ENCODE data around the gene ZFHX3. TPM values are rescaled to one million over a fixed set of nuclear protein-coding genes. Genes with fewer than 3 reads are reported as not detected.
A peak's percentile ranks its signal among the peaks of the same experiment; 100 is the strongest.

Gene ZFHX3
- total and polyA plus RNA-seq, 8 donors: 2.5 to 17.6 (median 9.9) TPM

DNA sequence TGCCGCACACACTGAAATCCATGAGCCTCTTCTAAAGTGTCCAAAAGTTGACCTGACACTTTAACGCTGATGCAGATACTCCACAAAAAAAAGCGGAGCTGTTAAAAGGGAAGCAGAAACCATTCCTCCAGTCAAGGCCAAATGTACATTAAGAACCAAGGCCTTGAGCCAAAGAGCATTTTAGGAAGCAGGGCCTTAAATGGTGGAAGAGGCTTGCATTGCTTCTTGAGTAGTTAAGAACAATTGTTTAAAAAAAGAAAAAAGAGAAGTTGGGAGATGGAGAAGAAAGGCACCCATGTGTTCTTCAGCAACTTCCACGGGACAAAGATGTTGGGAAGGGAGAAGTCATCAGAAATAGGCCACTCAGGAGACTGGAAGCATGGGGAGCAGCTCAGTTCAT, 6.3 kb downstream of the ZFHX3 start:
- Histone ChIP-seq H3K4me3 (no peak overlapping the region), H3K27me3 (no peaks in the 10 kb centered on the region), H3K4me1 (peaks cover 7 to 28% (median 22%) of the 10 kb centered on the region in 3 donors), H3K9me3 (no peaks in the 10 kb centered on the region), H3K36me3 (no peaks in the 10 kb centered on the region), H3K27ac (no peak overlapping the region)
- FAIRE-seq: no peak
- intact Hi-C loops (cut with DNase I): loop anchor here in 2 of 3 donors (10.0 kb wide), 2 partner anchors 77 to 207 kb away; no protein-coding TSS in a partner anchor
- no peak for ATAC-seq
- WGBS, 2 donors: 88 to 91% methylated on average over 4 of the region's 4 CpGs
- TF ChIP-seq, protein P1, sequence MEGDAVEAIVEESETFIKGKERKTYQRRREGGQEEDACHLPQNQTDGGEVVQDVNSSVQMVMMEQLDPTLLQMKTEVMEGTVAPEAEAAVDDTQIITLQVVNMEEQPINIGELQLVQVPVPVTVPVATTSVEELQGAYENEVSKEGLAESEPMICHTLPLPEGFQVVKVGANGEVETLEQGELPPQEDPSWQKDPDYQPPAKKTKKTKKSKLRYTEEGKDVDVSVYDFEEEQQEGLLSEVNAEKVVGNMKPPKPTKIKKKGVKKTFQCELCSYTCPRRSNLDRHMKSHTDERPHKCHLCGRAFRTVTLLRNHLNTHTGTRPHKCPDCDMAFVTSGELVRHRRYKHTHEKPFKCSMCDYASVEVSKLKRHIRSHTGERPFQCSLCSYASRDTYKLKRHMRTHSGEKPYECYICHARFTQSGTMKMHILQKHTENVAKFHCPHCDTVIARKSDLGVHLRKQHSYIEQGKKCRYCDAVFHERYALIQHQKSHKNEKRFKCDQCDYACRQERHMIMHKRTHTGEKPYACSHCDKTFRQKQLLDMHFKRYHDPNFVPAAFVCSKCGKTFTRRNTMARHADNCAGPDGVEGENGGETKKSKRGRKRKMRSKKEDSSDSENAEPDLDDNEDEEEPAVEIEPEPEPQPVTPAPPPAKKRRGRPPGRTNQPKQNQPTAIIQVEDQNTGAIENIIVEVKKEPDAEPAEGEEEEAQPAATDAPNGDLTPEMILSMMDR (IDR thresholded peaks at IDR 0.05): no peak
- DNase-seq: no peak

- 90 to 98% methylated on average over 6 of the region's 6 CpGs for WGBS, 2 donors
- FAIRE-seq (no peak), DNase-seq (no peak), ATAC-seq (no peak)
- intact Hi-C loops (cut with DNase I): loop anchor here in 2 of 3 donors (10.0 kb wide), 2 partner anchors 76 to 206 kb away; no protein-coding TSS in a partner anchor
- peaks cover 0 to 22% (median 14%) of the 10 kb centered on the region in 3 donors for H3K4me1 ChIP-seq
- TF ChIP-seq, protein P1 (IDR thresholded peaks at IDR 0.05): no peak
- H3K36me3 ChIP-seq: no peaks in the 10 kb centered on the region
- no peaks in the 10 kb centered on the region for H3K27me3 ChIP-seq
- no peak overlapping the region for H3K4me3 ChIP-seq
- H3K27ac ChIP-seq: no peak overlapping the region
- no peaks in the 10 kb centered on the region for H3K9me3 ChIP-seq
These were observed 7.1 kb downstream of the ZFHX3 start for GRCh38 chr16:73040735-73041402.

- no peak for FAIRE-seq
- intact Hi-C loops (cut with DNase I): loop anchor here in 2 of 3 donors (10.0 kb wide), 2 partner anchors 75 to 205 kb away; no protein-coding TSS in a partner anchor
- Histone ChIP-seq H3K4me3 (no peak overlapping the region), H3K9me3 (no peaks in the 10 kb centered on the region), H3K27ac (no peak overlapping the region), H3K4me1 (peaks cover 0 to 21% (median 11%) of the 10 kb centered on the region in 3 donors), H3K36me3 (no peaks in the 10 kb centered on the region), H3K27me3 (no peaks in the 10 kb centered on the region)
- DNase-seq: no peak
- whole genome bisulfite sequencing, 2 donors: 80 to 100% methylated on average over 6 of the region's 6 CpGs
- no peak for ATAC-seq
- TF ChIP-seq, protein P1 (IDR thresholded peaks at IDR 0.05): no peak
These were observed 7.8 kb downstream of the ZFHX3 start for GRCh38 chr16:73040136-73040535.

DNA sequence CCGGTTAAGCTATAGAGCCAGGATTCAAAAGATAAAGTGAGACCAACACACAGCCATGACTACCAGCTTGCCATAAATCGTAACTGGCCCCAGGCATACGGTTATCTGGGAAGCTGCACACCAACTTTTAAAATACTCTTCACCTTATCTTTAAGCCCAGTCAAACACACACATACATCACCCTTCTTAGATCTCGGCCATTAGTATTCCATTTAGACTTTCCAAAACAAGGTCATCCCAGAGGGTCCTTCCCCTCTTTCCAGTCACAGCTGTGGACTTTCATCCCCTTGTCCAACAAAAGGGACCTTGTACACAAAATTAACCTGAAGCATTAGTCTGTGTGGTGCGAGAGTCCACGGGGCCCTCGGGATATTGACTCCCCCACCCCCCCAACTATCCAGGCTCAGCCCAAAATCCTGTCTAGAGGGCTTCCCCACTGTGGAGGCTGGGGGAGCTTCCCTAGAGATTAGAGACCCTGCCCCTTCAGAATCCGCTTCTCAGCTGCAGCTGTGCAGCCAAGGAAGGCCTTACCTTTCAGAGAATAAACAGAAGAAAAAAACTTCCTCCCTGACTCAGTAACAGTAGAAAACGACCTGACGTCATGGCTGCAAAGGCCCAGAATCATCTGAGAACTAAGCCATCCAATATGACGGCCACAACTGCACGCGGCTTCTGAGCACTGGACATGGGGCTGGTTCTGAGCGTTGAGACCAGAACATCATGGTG, 9.9 kb downstream of the ZFHX3 start:
- Histone ChIP-seq H3K36me3 (no peaks in the 10 kb centered on the region), H3K27me3 (no peaks in the 10 kb centered on the region), H3K9me3 (no peaks in the 10 kb centered on the region), H3K27ac (peak overlapping the region in 1 of 4 donors; percentile 41), H3K4me3 (no peak overlapping the region), H3K4me1 (peaks cover 0 to 18% (median 8%) of the 10 kb centered on the region in 3 donors)
- no peak for FAIRE-seq
- no peak for ATAC-seq
- TF ChIP-seq, protein P1 (IDR thresholded peaks at IDR 0.05): no peak
- no peak for DNase-seq
- intact Hi-C loops (cut with DNase I): no loop called here
- WGBS, 2 donors: 74% methylated on average over 14 of the region's 14 CpGs
